ENCODE data around the gene WDCP.

Gene WDCP

DNA sequence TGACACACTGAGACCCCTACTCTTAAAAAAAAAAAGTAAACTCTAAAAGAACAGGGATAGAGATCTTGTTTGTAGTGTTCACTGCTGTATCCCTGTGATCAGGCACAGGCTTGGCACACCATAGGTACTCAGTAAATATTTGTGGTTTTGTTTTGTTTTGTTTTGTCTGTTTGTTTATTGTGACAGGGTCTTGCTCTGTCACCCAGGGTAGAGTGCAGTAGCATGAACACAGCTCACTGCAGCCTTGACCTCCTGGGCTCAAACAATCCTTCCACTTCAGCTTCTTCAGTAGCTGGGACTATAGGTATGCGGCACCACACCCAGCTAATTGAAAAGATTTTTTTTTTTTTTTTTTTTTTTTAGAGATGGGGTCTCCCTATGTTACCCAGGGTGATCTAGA is 5.8 kb upstream of the WDCP start:
- Histone ChIP-seq H2BK15ac (ENCODE audit: low read length) (no peak overlapping the region), H3K18ac (ENCODE audit: low read length) (no peak overlapping the region), H3K4me2 (ENCODE audit: insufficient read depth, low read length, poor library complexity, severe bottlenecking) (no peak overlapping the region), H2AFZ (ENCODE audit: low read length) (no peak overlapping the region), H3K4ac (ENCODE audit: low read length) (no peak overlapping the region), H3K27me3 (ENCODE audit: control insufficient read depth in 3 of 3, insufficient read depth in 3 of 3, low read depth in 1 of 3, low read length in 3 of 3) (peaks cover 0 to 8% (median 0%) of the 10 kb centered on the region in 3 experiments), H3K9ac (ENCODE audit: low read depth, low read length, poor library complexity) (no peak overlapping the region), H3K27ac (replicated peaks; ENCODE audit: low read length) (no peak overlapping the region), H3K79me1 (ENCODE audit: low read depth, low read length) (no peaks in the 10 kb centered on the region), H3K9me3 (replicated peaks in 1 of 2; ENCODE audit: control insufficient read depth in 2 of 2, insufficient read depth in 1 of 2, low read depth in 1 of 2, low read length in 2 of 2) (no peaks in the 10 kb centered on the region), H4K91ac (ENCODE audit: low read depth, low read length, poor library complexity) (no peak overlapping the region), H3K4me1 (ENCODE audit: control insufficient read depth in 2 of 2, insufficient read depth in 1 of 2, low read depth in 1 of 2, low read length in 2 of 2) (peaks cover 0 to 2% of the 10 kb centered on the region in 2 donors), H2AK5ac (ENCODE audit: low read depth, low read length) (no peak overlapping the region), H4K8ac (ENCODE audit: low read depth, low read length) (no peak overlapping the region), H2BK5ac (ENCODE audit: low read length) (no peak overlapping the region), H2BK12ac (ENCODE audit: low read length) (no peak overlapping the region), H2BK120ac (ENCODE audit: low read depth, low read length) (no peak overlapping the region), H3K4me3 (ENCODE audit: low read length in 2 of 2) (no peak overlapping the region), H3K36me3 (replicated peaks in 1 of 2; ENCODE audit: control insufficient read depth in 2 of 2, insufficient read depth in 2 of 2, low read length in 2 of 2) (no peaks in the 10 kb centered on the region), H3K14ac (ENCODE audit: low read length) (no peak overlapping the region), H3K23ac (ENCODE audit: low read depth, low read length, poor library complexity) (no peak overlapping the region)
- no peak for DNase-seq (ENCODE audit: low spot score)
- no CpG with 5 or more reads among the region's 1 CpG for WGBS, 2 donors (ENCODE audit: extremely low coverage in 2 of 2, insufficient read length in 2 of 2, insufficient replicate concordance in 1 of 2)

DNA sequence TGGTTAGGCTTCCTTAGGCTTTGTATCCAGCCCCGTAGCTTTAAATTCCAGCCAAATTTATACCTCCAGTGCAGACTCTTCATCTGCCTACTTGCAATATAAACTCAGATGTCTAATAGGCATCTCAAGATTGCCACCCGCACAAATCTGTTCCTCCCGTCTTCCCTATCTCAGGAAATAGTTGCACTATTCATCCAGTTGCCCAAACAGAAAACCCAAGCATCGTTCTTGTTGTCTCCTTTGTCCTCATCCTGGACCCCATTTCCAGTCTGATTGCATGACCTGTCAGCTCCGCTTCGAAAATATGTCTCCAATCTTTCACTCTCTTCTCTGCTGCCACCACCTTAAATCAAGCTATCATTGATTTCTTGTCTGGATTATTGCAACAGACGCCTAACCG is 4.6 kb upstream of the WDCP start:
- Histone ChIP-seq H2AK5ac (ENCODE audit: low read depth, low read length) (no peak overlapping the region), H3K9ac (ENCODE audit: low read depth, low read length, poor library complexity) (no peak overlapping the region), H2BK12ac (ENCODE audit: low read length) (no peak overlapping the region), H3K23ac (ENCODE audit: low read depth, low read length, poor library complexity) (no peak overlapping the region), H3K36me3 (replicated peaks in 1 of 2; ENCODE audit: control insufficient read depth in 2 of 2, insufficient read depth in 2 of 2, low read length in 2 of 2) (no peaks in the 10 kb centered on the region), H3K27ac (replicated peaks; ENCODE audit: low read length) (no peak overlapping the region), H4K91ac (ENCODE audit: low read depth, low read length, poor library complexity) (no peak overlapping the region), H3K4me1 (ENCODE audit: control insufficient read depth in 2 of 2, insufficient read depth in 1 of 2, low read depth in 1 of 2, low read length in 2 of 2) (peaks cover 2 to 5% of the 10 kb centered on the region in 2 donors), H2BK5ac (ENCODE audit: low read length) (no peak overlapping the region), H3K4me3 (ENCODE audit: low read length in 2 of 2) (no peak overlapping the region), H2AFZ (ENCODE audit: low read length) (no peak overlapping the region), H3K4ac (ENCODE audit: low read length) (no peak overlapping the region), H2BK15ac (ENCODE audit: low read length) (no peak overlapping the region), H3K9me3 (replicated peaks in 1 of 2; ENCODE audit: control insufficient read depth in 2 of 2, insufficient read depth in 1 of 2, low read depth in 1 of 2, low read length in 2 of 2) (no peaks in the 10 kb centered on the region), H3K14ac (ENCODE audit: low read length) (no peak overlapping the region), H4K8ac (ENCODE audit: low read depth, low read length) (no peak overlapping the region), H3K18ac (ENCODE audit: low read length) (no peak overlapping the region), H3K4me2 (ENCODE audit: insufficient read depth, low read length, poor library complexity, severe bottlenecking) (no peak overlapping the region), H3K79me1 (ENCODE audit: low read depth, low read length) (peaks cover 4% of the 10 kb centered on the region), H3K27me3 (ENCODE audit: control insufficient read depth in 3 of 3, insufficient read depth in 3 of 3, low read depth in 1 of 3, low read length in 3 of 3) (peaks cover 0 to 8% (median 0%) of the 10 kb centered on the region in 3 experiments), H2BK120ac (ENCODE audit: low read depth, low read length) (no peak overlapping the region)
- DNase-seq (ENCODE audit: low spot score) = no peak
- no CpG with 5 or more reads among the region's 8 CpGs for WGBS, 2 donors (ENCODE audit: extremely low coverage in 2 of 2, insufficient read length in 2 of 2, insufficient replicate concordance in 1 of 2)

DNA sequence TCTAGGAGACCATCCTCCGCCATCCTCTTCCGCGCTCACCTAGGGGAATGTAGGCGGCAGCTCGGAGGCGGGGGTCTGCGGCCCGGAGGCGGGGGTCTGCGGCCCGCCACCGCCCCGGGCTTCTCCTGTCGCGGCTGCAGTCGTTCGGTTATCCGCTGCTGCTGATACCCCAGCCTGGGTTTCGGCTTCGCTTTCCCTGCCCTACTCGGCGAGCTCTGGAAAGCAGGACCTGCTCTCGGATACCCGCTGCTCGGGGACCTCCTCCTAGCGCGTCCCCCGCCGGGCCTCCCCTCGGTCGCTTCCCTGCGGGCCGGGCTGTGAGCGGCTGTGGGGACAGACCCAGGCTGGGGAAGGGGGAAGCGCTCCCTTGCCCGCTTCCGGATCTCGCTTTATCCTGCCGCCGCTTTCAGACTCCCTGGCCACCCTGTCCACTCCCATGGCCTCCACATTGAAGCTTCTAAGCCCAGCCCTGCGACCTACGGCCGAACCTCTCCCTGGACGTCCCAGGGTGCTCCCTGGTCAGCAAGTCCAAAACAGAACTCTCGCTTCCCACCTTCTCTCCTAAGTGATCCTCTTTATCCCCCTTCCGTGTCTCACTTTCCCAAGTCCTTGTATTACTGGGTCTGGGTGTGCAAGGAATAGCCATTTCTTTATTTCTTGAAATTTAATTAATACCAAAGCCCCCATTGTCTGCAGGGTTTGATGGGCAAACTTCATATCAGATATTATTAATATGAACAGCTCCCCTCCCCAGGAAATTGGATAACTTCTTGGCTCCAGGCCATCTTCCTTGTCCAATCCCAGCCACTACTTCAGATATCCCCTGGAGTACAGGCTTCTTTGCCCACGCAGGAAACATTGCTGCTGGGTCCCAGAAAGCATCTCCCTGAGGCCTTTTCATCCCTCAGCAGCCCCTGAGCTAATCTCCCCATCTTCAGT is 3.1 kb upstream of the WDCP start:
- Histone ChIP-seq H2BK5ac (ENCODE audit: low read length) (peak overlapping the region; percentile 83), H3K9ac (ENCODE audit: low read depth, low read length, poor library complexity) (peak overlapping the region; percentile 73), H2AFZ (ENCODE audit: low read length) (peak overlapping the region; percentile 98), H3K23ac (ENCODE audit: low read depth, low read length, poor library complexity) (peak overlapping the region; percentile 69), H2BK15ac (ENCODE audit: low read length) (peak overlapping the region; percentile 8), H4K91ac (ENCODE audit: low read depth, low read length, poor library complexity) (peak overlapping the region; percentile 68), H3K14ac (ENCODE audit: low read length) (peak overlapping the region; percentile 77), H2AK5ac (ENCODE audit: low read depth, low read length) (no peak overlapping the region), H3K4me1 (ENCODE audit: control insufficient read depth in 2 of 2, insufficient read depth in 1 of 2, low read depth in 1 of 2, low read length in 2 of 2) (peaks cover 2 to 5% of the 10 kb centered on the region in 2 donors), H2BK120ac (ENCODE audit: low read depth, low read length) (no peak overlapping the region), H3K27me3 (ENCODE audit: control insufficient read depth in 3 of 3, insufficient read depth in 3 of 3, low read depth in 1 of 3, low read length in 3 of 3) (peaks cover 0 to 8% (median 0%) of the 10 kb centered on the region in 3 experiments), H3K4me2 (ENCODE audit: insufficient read depth, low read length, poor library complexity, severe bottlenecking) (peak overlapping the region; percentile 89), H3K9me3 (replicated peaks in 1 of 2; ENCODE audit: control insufficient read depth in 2 of 2, insufficient read depth in 1 of 2, low read depth in 1 of 2, low read length in 2 of 2) (no peaks in the 10 kb centered on the region), H4K8ac (ENCODE audit: low read depth, low read length) (no peak overlapping the region), H3K4ac (ENCODE audit: low read length) (no peak overlapping the region), H3K27ac (replicated peaks; ENCODE audit: low read length) (no peak overlapping the region), H3K79me1 (ENCODE audit: low read depth, low read length) (peaks cover 4% of the 10 kb centered on the region), H3K18ac (ENCODE audit: low read length) (peak overlapping the region; percentile 88), H3K4me3 (ENCODE audit: low read length in 2 of 2) (peak overlapping the region; percentile 68 to 91), H2BK12ac (ENCODE audit: low read length) (no peak overlapping the region), H3K36me3 (replicated peaks in 1 of 2; ENCODE audit: control insufficient read depth in 2 of 2, insufficient read depth in 2 of 2, low read length in 2 of 2) (no peaks in the 10 kb centered on the region)
- peak; percentile 23 for DNase-seq (ENCODE audit: low spot score)
- no CpG with 5 or more reads among the region's 47 CpGs for WGBS, 2 donors (ENCODE audit: extremely low coverage in 2 of 2, insufficient read length in 2 of 2, insufficient replicate concordance in 1 of 2)

- Histone ChIP-seq H4K91ac (ENCODE audit: low read depth, low read length, poor library complexity) (peak within 1 kb of the TSS; percentile 68), H3K27me3 (ENCODE audit: control insufficient read depth in 3 of 3, insufficient read depth in 3 of 3, low read depth in 1 of 3, low read length in 3 of 3) (peaks cover 0 to 8% (median 0%) of the 10 kb centered on the region in 3 experiments), H3K4me3 (ENCODE audit: low read length in 2 of 2) (peak within 1 kb of the TSS; percentile 68 to 91), H2BK120ac (ENCODE audit: low read depth, low read length) (no peak within 1 kb of the TSS), H2BK15ac (ENCODE audit: low read length) (peak within 1 kb of the TSS; percentile 8), H3K27ac (replicated peaks; ENCODE audit: low read length) (no peak within 1 kb of the TSS), H2BK5ac (ENCODE audit: low read length) (peak within 1 kb of the TSS; percentile 83), H2AK5ac (ENCODE audit: low read depth, low read length) (no peak within 1 kb of the TSS), H3K9me3 (replicated peaks in 1 of 2; ENCODE audit: control insufficient read depth in 2 of 2, insufficient read depth in 1 of 2, low read depth in 1 of 2, low read length in 2 of 2) (no peaks in the 10 kb centered on the region), H4K8ac (ENCODE audit: low read depth, low read length) (no peak within 1 kb of the TSS), H3K23ac (ENCODE audit: low read depth, low read length, poor library complexity) (peak within 1 kb of the TSS; percentile 69), H3K79me1 (ENCODE audit: low read depth, low read length) (peaks cover 4% of the 10 kb centered on the region), H3K9ac (ENCODE audit: low read depth, low read length, poor library complexity) (peak within 1 kb of the TSS; percentile 73), H2BK12ac (ENCODE audit: low read length) (no peak within 1 kb of the TSS), H2AFZ (ENCODE audit: low read length) (peak within 1 kb of the TSS; percentile 98), H3K36me3 (replicated peaks in 1 of 2; ENCODE audit: control insufficient read depth in 2 of 2, insufficient read depth in 2 of 2, low read length in 2 of 2) (peaks cover 0 to 1% of the 10 kb centered on the region in 2 donors), H3K4ac (ENCODE audit: low read length) (no peak within 1 kb of the TSS), H3K18ac (ENCODE audit: low read length) (peak within 1 kb of the TSS; percentile 88), H3K4me1 (ENCODE audit: control insufficient read depth in 2 of 2, insufficient read depth in 1 of 2, low read depth in 1 of 2, low read length in 2 of 2) (peaks cover 2 to 5% of the 10 kb centered on the region in 2 donors), H3K4me2 (ENCODE audit: insufficient read depth, low read length, poor library complexity, severe bottlenecking) (peak within 1 kb of the TSS; percentile 89), H3K14ac (ENCODE audit: low read length) (peak within 1 kb of the TSS; percentile 77)
- WGBS, 2 donors (ENCODE audit: extremely low coverage in 2 of 2, insufficient read length in 2 of 2, insufficient replicate concordance in 1 of 2) = no CpG with 5 or more reads among the region's 52 CpGs
- DNase-seq (ENCODE audit: low spot score) = peak; percentile 63
Observed at GRCh38 chr2:24049485-24050021, 2.4 kb upstream of the WDCP start, which contains the start of gene FKBP1B. Gene FKBP1B (plus strand): TSS chr2:24049741. CDS start chr2:24049850, 109 bp downstream.

All from neuronal stem cell (in vitro differentiated cells).